Activated CD8-positive, alpha-beta memory T cell treated with anti-CD3 and anti-CD28 coated beads for 1 hour (primary cell): ENCODE results near the gene DNAJC5.

ENCODE experiments used
- DNase-seq, 2 donors: peaks; one replicate each; pipeline ENCODE4 v3.0.0-alpha.2; 2020; ENCODE audit warnings: low read depth in 1 of 2; ENCODE audit errors: extremely low read depth in 1 of 2

DNAJC5 gene

GRCh38 chr20:63883201-63883593 lies 11.7 kb upstream of the DNAJC5 start:
- no peak for DNase-seq

DNA sequence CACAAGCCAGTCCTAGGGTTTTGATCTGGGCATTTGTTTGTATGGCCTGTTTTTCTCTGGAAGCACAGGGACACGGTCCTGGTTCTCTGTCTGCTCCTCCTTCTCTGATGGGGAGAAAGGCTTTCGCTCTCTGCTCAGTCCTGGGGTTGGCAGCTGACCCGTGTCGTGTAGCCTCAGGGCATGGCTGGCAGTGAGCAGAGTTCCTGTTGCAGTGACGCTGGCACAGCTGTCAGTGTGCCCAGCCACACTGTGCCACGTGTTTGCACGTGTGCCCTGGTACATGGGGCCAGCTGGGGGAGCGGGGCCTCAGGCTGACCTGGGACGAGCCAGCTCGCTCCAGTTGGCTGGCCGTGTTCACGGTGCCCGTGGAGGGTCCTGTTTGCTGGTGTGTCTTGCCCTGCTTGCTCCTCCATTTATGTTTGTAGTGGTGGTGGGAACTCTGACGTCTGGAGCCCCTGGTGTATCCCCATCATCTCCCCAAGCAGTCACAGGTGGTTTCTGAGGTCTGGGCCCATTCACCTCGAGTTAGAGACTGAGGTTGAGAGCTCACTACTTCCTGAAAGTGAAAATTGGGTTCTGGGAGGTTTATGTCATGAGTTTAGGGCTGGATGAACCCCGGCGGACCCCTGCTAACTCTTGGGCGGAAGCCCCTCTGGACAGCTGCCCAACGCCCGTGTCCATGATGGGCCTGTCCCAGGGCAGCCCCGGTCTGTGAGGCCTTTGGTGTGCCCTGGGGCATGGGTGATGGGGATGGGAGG lies 10.2 kb upstream of the DNAJC5 start:
- no peak for DNase-seq

DNA sequence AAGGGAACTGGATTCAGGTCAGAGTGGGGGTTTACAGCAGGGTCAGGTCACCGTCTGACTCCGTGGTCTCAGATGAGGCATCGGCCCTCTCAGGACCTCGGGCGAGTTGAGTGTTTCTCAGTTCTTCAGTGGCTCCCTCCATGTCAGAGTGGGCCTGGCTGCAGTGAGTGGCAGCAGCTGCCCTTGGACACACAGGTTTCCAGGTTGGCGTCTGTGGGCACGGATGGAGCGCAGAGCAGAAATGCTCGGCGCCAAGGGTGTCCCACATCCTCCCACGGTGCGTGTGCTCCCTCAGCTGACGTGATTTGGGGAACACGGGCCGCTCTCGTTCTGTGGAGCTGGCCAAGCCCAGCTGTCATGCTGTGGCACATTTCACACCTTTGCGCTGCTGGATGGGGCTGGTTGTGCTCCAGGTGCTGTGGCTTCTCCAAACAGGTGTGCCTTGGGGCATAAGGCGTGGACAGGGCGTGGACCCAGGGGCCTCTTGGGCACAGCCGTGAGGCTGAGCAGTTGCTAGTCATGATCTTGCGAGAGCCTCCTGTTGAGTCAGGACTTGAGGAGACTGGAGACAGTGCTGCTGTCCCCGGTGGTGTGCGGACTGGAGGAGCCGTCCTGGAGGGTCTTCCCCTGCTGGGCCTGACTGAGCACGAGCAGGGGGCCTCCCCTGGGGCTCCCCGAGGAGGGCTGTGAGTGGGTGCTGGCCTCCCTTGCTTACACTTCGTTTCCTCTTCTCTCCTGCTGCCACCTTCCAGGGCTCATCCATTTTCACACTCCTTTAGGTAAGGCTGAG lies 9.5 kb upstream of the DNAJC5 start:
- no peak for DNase-seq

- no peak for DNase-seq
Measured at GRCh38 chr20:63886054-63886419, 8.9 kb upstream of the DNAJC5 start.

DNA sequence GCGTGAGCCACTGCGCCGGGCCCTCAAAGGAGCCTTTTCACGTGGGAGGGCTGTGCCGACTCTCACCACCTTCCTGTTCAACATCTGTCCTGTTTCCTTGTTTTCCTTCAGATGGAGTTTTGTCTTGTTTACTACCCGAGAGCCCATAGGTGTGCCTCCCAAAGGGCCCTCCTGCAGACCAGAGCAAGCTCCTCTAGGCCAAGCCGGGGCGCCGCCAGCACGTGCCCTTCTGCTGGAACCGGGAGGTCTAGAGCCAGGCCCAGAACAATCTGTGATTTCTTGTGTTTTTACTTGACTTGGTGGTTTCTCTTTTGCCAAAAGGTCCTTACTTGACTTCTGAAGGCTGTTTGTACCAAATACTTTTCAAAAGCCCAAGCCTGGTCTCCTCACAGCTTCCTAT lies 8.0 kb upstream of the DNAJC5 start:
- DNase-seq: no peak

DNA sequence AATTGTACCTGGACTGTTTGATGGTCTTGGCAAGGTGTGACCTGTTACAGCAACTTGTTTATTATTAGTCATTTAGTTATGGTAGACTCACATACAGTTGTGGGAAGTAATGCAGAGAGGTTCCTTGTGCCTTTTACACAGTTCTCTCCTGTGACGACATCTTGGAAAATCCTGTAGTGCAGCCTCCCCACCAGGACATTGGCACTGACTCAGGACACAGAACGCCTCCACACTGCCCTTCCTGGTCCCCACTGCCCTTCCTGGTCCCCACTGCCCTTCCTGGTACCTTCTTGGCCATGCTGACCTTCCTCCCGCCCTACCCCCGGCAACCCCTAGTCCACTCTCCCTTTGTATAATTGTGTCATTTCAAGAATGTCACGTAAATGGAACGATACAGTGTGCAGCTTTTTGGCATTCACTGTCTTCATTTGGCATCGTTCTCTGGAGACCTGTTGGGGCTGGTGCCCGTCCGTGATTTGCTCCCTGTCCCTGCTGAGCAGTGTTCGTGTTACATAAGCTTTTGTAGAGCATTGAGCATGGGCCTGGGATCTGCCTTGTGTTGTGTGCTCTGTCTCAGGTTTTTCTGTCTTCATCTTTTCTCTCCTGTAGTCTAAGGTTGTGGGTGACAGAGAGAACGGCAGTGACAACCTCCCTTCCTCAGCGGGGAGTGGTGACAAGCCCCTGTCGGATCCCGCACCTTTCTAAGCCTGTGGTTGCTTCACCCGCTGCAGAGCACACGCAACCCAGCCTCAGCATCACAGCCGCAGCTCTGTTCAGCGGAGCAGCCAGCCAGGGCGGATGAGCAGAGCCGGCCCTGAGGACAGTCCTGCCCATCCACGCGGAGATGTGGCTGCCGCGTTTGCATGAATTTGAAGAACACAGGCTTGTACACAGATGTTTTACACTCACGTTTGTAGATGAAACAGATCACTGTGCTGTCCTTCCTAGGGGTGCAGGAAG lies 5.4 kb upstream of the DNAJC5 start:
- DNase-seq: no peak

GRCh38 chr20:63890201-63890576 lies 4.7 kb upstream of the DNAJC5 start:
- no peak for DNase-seq

DNA sequence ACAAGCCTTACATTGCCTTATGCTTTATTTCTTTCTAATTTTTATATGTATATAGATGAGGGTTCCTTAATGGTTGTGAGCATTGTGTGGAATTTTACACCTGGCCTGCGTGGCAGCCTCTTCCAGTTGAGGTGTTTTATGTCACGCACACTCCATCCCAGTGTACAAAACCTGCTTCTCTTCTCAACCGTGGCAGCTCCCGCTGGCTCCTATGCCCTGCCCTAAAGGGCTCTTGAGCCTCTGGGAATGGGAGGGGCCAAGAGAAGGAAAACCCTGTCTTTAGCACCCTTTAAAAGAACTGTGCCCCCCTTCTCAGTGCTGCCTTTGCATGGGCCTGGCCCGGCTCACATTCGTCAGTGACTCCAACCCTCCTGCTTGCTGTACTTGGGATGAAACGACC lies 4.3 kb upstream of the DNAJC5 start:
- DNase-seq: no peak

- no peak for DNase-seq
Measured at GRCh38 chr20:63891061-63892002, 3.6 kb upstream of the DNAJC5 start.

DNA sequence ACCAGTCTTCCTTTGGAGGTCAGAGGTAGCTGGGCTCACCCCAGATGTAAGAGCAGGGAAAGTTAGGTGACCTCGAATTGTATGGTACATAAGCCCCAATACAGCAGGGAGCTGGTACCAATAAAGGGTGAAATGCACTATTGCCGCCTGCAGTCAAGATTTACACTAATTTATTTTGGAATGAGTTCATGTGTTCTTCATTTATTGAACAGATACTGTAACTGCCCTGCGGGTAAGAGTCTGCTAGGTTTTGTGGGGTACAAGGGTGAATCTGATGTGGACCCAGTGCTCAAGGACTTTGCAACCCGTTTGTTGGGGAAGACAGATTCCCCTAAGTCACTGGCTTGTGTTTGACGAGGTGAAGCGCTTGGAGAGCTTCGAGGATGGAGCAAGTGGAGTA lies 2.5 kb upstream of the DNAJC5 start:
- DNase-seq: no peak

GRCh38 chr20:63893999-63894357 lies 948 bp upstream of the DNAJC5 start:
- no peak for DNase-seq

- DNase-seq: no peak
Measured at GRCh38 chr20:63895202-63895951, 451 bp downstream of the DNAJC5 start.

GRCh38 chr20:63895952-63896263 lies 982 bp downstream of the DNAJC5 start:
- DNase-seq: no peak

DNA sequence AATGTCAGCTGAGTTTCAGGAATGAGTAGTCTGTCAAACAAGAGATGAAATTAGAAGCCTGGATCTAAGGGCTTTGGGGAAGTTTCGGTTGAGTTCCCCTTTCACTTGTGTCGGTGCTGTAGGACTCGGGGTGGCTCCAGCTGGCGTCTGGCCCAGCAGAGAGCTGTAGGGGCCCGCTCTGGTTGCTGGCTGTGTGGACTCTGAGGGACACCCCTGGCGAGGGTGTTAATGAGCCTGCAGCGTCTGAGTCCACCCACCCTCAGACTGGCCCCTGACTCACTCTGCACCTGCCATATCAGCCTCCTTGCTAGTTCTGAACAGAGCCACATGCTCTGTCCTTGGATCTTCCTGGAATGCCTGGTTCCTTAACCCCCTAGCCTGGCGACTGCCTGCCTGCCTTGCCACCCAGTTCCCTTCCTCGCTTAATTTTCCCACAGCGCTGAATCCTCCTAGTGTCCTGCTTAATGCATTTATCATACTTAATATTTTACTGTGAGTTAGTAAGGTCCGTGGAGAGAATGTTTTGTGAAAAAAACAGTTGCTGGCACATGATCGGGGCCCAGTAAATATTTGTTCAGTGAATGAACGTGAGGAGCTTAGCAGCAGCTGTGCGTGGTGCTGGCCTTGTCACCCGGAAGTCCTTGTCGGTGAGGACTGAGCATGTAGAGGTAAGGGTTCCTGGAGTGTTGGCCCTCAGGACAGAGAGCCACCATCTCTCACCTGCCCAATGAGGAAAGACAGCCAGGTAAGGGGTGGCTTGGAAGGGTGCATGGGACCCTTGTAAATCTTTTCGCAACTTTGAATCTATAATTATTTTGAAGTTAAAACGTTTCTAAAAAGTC lies 1.6 kb downstream of the DNAJC5 start:
- no peak for DNase-seq

DNA sequence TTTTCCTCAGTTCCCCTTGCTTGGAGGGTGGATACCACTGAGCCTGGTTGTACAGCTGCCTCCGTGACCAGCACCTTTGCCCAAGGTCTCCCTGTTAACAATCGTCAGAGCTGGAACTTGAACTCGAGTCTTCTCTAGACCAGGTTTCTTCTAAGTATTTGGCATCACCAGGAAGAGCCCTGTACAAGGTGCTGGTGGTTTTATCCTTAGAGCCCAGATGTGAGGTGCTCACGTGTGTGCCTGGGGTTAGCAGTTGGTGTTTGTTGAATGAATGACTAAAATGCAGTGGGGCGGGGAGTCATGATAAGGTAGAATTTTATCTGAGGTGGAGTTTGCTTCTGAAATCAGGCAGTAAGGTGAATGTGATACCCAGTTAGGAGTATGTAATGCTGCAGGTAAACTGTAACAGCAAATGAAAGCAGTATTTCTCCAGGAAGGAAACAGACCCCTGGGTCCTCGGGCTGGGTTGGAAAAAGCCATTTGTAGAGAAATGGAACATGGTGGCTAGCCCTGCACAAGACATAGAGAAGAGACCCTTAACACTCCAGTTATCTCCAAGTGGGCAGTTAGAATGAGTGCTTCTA lies 3.1 kb downstream of the DNAJC5 start:
- DNase-seq: no peak

- no peak for DNase-seq
Measured at GRCh38 chr20:63898882-63899558, 4.1 kb downstream of the DNAJC5 start.

GRCh38 chr20:63900413-63900812 lies 5.5 kb downstream of the DNAJC5 start:
- no peak for DNase-seq
